ENCODE measurements around the gene ADORA1.

DNA sequence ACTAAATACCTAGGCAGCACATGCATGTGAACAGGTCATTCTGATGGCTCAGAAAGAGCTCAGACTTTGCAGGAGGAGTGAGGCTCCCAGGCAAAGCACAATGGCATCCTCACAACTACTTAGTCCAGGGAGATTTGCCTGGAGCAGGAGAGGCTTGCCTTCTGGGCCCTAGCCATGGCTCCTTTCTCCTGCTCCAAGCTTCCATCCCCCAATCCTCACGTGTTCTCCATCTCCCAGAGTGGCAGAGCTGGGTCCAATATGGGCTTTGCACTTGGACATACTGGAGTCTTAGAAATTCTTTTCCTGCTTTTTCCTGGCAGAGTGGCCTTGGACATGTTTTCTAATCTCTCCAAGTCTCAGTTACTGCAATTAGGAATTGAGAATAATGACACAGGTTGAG is 32.3 kb downstream of the ADORA1 start:
- TF ChIP-seq POLR2AphosphoS5 (IDR thresholded peaks at IDR 0.05; ENCODE audit: low read depth, low read length) = no peak
- TF ChIP-seq, protein P1, sequence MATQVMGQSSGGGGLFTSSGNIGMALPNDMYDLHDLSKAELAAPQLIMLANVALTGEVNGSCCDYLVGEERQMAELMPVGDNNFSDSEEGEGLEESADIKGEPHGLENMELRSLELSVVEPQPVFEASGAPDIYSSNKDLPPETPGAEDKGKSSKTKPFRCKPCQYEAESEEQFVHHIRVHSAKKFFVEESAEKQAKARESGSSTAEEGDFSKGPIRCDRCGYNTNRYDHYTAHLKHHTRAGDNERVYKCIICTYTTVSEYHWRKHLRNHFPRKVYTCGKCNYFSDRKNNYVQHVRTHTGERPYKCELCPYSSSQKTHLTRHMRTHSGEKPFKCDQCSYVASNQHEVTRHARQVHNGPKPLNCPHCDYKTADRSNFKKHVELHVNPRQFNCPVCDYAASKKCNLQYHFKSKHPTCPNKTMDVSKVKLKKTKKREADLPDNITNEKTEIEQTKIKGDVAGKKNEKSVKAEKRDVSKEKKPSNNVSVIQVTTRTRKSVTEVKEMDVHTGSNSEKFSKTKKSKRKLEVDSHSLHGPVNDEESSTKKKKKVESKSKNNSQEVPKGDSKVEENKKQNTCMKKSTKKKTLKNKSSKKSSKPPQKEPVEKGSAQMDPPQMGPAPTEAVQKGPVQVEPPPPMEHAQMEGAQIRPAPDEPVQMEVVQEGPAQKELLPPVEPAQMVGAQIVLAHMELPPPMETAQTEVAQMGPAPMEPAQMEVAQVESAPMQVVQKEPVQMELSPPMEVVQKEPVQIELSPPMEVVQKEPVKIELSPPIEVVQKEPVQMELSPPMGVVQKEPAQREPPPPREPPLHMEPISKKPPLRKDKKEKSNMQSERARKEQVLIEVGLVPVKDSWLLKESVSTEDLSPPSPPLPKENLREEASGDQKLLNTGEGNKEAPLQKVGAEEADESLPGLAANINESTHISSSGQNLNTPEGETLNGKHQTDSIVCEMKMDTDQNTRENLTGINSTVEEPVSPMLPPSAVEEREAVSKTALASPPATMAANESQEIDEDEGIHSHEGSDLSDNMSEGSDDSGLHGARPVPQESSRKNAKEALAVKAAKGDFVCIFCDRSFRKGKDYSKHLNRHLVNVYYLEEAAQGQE (IDR thresholded peaks at IDR 0.05; ENCODE audit: insufficient read depth in 1 of 2, low read depth in 2 of 2, low read length in 2 of 2) = no peak
- TF ChIP-seq SIN3A (IDR thresholded peaks at IDR 0.05; ENCODE audit: borderline replicate concordance, insufficient read depth, low read length) = no peak

Data from PFSK-1 (cell line).